Trophoblast cell (in vitro differentiated cells and primary cell): ENCODE results near the gene CAPN9.

Experiments
- DNase-seq, 2 donors: peaks; one replicate each; pipeline ENCODE4 v3.0.0-alpha.2; 2016
- H2AFZ ChIP-seq: 2 replicates; pipeline ENCODE4 v1.6.1; 2013; ENCODE audit warnings: low read length, moderate library complexity, mild to moderate bottlenecking; ENCODE audit not compliant: insufficient read depth, poor library complexity
- H2AK5ac ChIP-seq: 2 replicates; pipeline ENCODE4 v1.6.1; 2013; ENCODE audit warnings: mild to moderate bottlenecking, low read length
- H2BK120ac ChIP-seq: 2 replicates; pipeline ENCODE4 v1.6.1; 2013; ENCODE audit warnings: low read length, mild to moderate bottlenecking, moderate library complexity; ENCODE audit not compliant: insufficient read depth, poor library complexity
- H2BK12ac ChIP-seq: 2 replicates; pipeline ENCODE4 v1.6.1; 2013; ENCODE audit warnings: mild to moderate bottlenecking, low read length, moderate library complexity
- H2BK5ac ChIP-seq: 2 replicates; pipeline ENCODE4 v1.6.1; 2013; ENCODE audit warnings: low read length, low read depth, moderate library complexity, mild to moderate bottlenecking; ENCODE audit not compliant: poor library complexity
- H3K14ac ChIP-seq: 2 replicates; pipeline ENCODE4 v1.6.1; 2013; ENCODE audit warnings: mild to moderate bottlenecking, low read length
- H3K18ac ChIP-seq: 2 replicates; pipeline ENCODE4 v1.6.1; 2013; ENCODE audit warnings: mild to moderate bottlenecking, low read length
- H3K23ac ChIP-seq: 2 replicates; pipeline ENCODE4 v1.6.1; 2013; ENCODE audit warnings: low read length
- H3K27ac ChIP-seq: 2 replicates; pipeline ENCODE4 v1.5.1; 2013; ENCODE audit warnings: low read depth, mild to moderate bottlenecking, inconsistent platforms, low read length, moderate library complexity
- H3K27me3 ChIP-seq: 2 replicates; pipeline ENCODE4 v1.6.1; 2013; ENCODE audit warnings: inconsistent platforms, mild to moderate bottlenecking, low read length, moderate library complexity; ENCODE audit not compliant: insufficient read depth
- H3K36me3 ChIP-seq, 2 experiments: 1 replicate in 1 of 2; 2 replicates in 1 of 2; pipeline ENCODE4 v1.6.1; 2013; ENCODE audit warnings: low read length in 2 of 2, mild to moderate bottlenecking in 2 of 2, moderate library complexity in 1 of 2; ENCODE audit not compliant: insufficient read depth in 2 of 2, control insufficient read depth in 1 of 2
- H3K4ac ChIP-seq: 2 replicates; pipeline ENCODE4 v1.6.1; 2013; ENCODE audit warnings: low read depth, mild to moderate bottlenecking, low read length, moderate library complexity
- H3K4me1 ChIP-seq, 2 experiments: 1 replicate in 1 of 2; 2 replicates in 1 of 2; pipeline ENCODE4 v1.6.1; 2013; ENCODE audit warnings: low read length in 2 of 2, mild to moderate bottlenecking in 2 of 2, moderate library complexity in 1 of 2; ENCODE audit not compliant: insufficient read depth in 2 of 2, control insufficient read depth in 1 of 2
- H3K4me2 ChIP-seq: 2 replicates; pipeline ENCODE4 v1.6.1; 2013; ENCODE audit warnings: inconsistent platforms, mild to moderate bottlenecking, low read length, moderate library complexity
- H3K4me3 ChIP-seq: 2 replicates; pipeline ENCODE4 v1.5.1; 2013; ENCODE audit warnings: mild to moderate bottlenecking, low read depth, low read length, inconsistent platforms
- H3K79me1 ChIP-seq: one replicate; pipeline ENCODE4 v1.6.1; 2013; ENCODE audit warnings: low read length
- H3K79me2 ChIP-seq: 2 replicates; pipeline ENCODE4 v1.6.1; 2013; ENCODE audit warnings: low read length, mild to moderate bottlenecking; ENCODE audit not compliant: control insufficient read depth, insufficient read depth, poor library complexity
- H3K9ac ChIP-seq: 2 replicates; pipeline ENCODE4 v1.6.1; 2013; ENCODE audit warnings: mild to moderate bottlenecking, low read length
- H3K9me3 ChIP-seq: 2 replicates; pipeline ENCODE4 v1.6.1; 2013; ENCODE audit warnings: low read depth, mild to moderate bottlenecking, control low read depth, inconsistent platforms, low read length; ENCODE audit not compliant: insufficient read depth
- H4K12ac ChIP-seq: 2 replicates; pipeline ENCODE4 v1.6.1; 2013; ENCODE audit warnings: low read depth, mild to moderate bottlenecking, low read length, moderate library complexity
- H4K8ac ChIP-seq: 2 replicates; pipeline ENCODE4 v1.6.1; 2013; ENCODE audit warnings: low read depth, mild to moderate bottlenecking, low read length, moderate library complexity
- H4K91ac ChIP-seq: one replicate; pipeline ENCODE4 v1.6.1; 2013; ENCODE audit warnings: low read depth, mild to moderate bottlenecking, low read length, moderate library complexity
- WGBS: extraction: QIAGEN DNeasy Blood & Tissue Kit; methylation state at CpG from one replicate; pipeline ENCODE4 v1.1.7; 2013; ENCODE audit warnings: missing lambda C conversion rate; ENCODE audit not compliant: insufficient read length, insufficient coverage; ENCODE audit errors: extremely low coverage; 5-methylcytosine and 5-hydroxymethylcytosine counted together

The CAPN9 gene

DNA sequence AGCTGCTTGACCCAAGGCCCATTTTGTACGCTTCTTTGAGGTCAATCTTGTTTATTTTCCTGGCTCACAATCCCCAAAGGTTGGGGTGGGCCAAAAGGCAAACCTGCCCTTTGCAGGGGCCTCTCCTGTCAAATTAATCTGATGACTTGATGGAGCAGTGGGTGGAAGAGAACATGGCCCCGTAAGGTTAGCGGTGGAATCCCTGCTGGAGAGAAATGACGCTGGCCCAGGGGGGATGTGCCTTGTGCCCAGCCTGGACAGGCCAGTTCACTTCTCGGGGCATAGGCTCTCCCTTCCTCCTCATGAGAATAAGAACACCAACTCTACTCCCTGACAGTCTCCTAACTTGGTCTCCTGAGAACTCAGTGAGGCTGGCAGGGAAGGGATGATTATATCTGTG, 80.6 kb downstream of the CAPN9 start:
- H3K36me3 ChIP-seq, result no peaks in the 10 kb centered on the region
- H3K23ac ChIP-seq, result no peak overlapping the region
- H3K18ac ChIP-seq, result no peak overlapping the region
- H3K9me3 ChIP-seq, result no peaks in the 10 kb centered on the region
- no peak overlapping the region for H3K9ac ChIP-seq
- peaks cover 4 to 13% of the 10 kb centered on the region in 2 experiments for H3K4me1 ChIP-seq
- H2AK5ac ChIP-seq, result no peak overlapping the region
- no peak overlapping the region for H3K4me3 ChIP-seq
- no peak overlapping the region for H3K27ac ChIP-seq
- no peak overlapping the region for H2BK5ac ChIP-seq
- H3K14ac ChIP-seq, result no peak overlapping the region
- no peak overlapping the region for H3K4me2 ChIP-seq
- no CpG with 5 or more reads among the region's 5 CpGs for WGBS
- no peak overlapping the region for H2AFZ ChIP-seq
- no peak overlapping the region for H4K12ac ChIP-seq
- no peaks in the 10 kb centered on the region for H3K79me1 ChIP-seq
- no peak overlapping the region for H4K8ac ChIP-seq
- no peak for DNase-seq
- no peaks in the 10 kb centered on the region for H3K27me3 ChIP-seq
- no peak overlapping the region for H4K91ac ChIP-seq
- no peaks in the 10 kb centered on the region for H3K79me2 ChIP-seq
- H2BK12ac ChIP-seq, result no peak overlapping the region
- no peak overlapping the region for H2BK120ac ChIP-seq
- no peak overlapping the region for H3K4ac ChIP-seq

- Histone ChIP-seq H3K4me2 (no peak overlapping the region), H2BK12ac (no peak overlapping the region), H3K79me1 (no peaks in the 10 kb centered on the region), H3K4me1 (peaks cover 4 to 13% of the 10 kb centered on the region in 2 experiments), H3K23ac (no peak overlapping the region), H2BK120ac (no peak overlapping the region), H3K27me3 (no peaks in the 10 kb centered on the region), H4K8ac (no peak overlapping the region), H2AFZ (no peak overlapping the region), H4K12ac (no peak overlapping the region), H2BK5ac (no peak overlapping the region), H3K4ac (no peak overlapping the region), H3K9ac (no peak overlapping the region), H3K4me3 (no peak overlapping the region), H3K14ac (no peak overlapping the region), H3K18ac (no peak overlapping the region), H3K9me3 (no peaks in the 10 kb centered on the region), H3K36me3 (no peaks in the 10 kb centered on the region), H3K79me2 (no peaks in the 10 kb centered on the region), H2AK5ac (no peak overlapping the region), H4K91ac (no peak overlapping the region), H3K27ac (no peak overlapping the region)
- no peak for DNase-seq
- no CpG with 5 or more reads among the region's 4 CpGs for WGBS
These were observed 81.2 kb downstream of the CAPN9 start for GRCh38 chr1:230828421-230828820.

GRCh38 chr1:230831771-230832170, 84.6 kb downstream of the CAPN9 start:
- Histone ChIP-seq H2AFZ (no peak overlapping the region), H3K9me3 (no peaks in the 10 kb centered on the region), H2BK120ac (no peak overlapping the region), H4K91ac (no peak overlapping the region), H4K12ac (no peak overlapping the region), H3K18ac (no peak overlapping the region), H3K4ac (no peak overlapping the region), H3K4me3 (no peak overlapping the region), H3K79me1 (no peaks in the 10 kb centered on the region), H3K23ac (no peak overlapping the region), H3K4me2 (peak overlapping the region; percentile 19), H3K79me2 (no peaks in the 10 kb centered on the region), H3K27ac (no peak overlapping the region), H2BK5ac (no peak overlapping the region), H2AK5ac (no peak overlapping the region), H3K9ac (no peak overlapping the region), H3K14ac (no peak overlapping the region), H2BK12ac (no peak overlapping the region), H3K27me3 (no peaks in the 10 kb centered on the region), H3K4me1 (peaks cover 0 to 5% of the 10 kb centered on the region in 2 experiments), H4K8ac (no peak overlapping the region), H3K36me3 (peaks cover 1 to 4% of the 10 kb centered on the region in 2 experiments)
- no CpG with 5 or more reads among the region's 1 CpG for whole genome bisulfite sequencing
- DNase-seq, result no peak

- DNase-seq, result no peak
- Histone ChIP-seq H2AFZ (no peak overlapping the region), H2BK5ac (no peak overlapping the region), H3K18ac (no peak overlapping the region), H3K9ac (no peak overlapping the region), H3K4ac (no peak overlapping the region), H3K4me3 (no peak overlapping the region), H3K27ac (no peak overlapping the region), H4K12ac (no peak overlapping the region), H4K91ac (no peak overlapping the region), H3K4me2 (no peak overlapping the region), H3K36me3 (peaks cover 2 to 7% of the 10 kb centered on the region in 2 experiments), H4K8ac (no peak overlapping the region), H3K14ac (no peak overlapping the region), H3K9me3 (no peaks in the 10 kb centered on the region), H2BK120ac (no peak overlapping the region), H3K23ac (no peak overlapping the region), H2BK12ac (no peak overlapping the region), H3K79me2 (no peaks in the 10 kb centered on the region), H3K4me1 (peaks cover 0 to 5% of the 10 kb centered on the region in 2 experiments), H3K79me1 (no peaks in the 10 kb centered on the region), H2AK5ac (no peak overlapping the region), H3K27me3 (no peaks in the 10 kb centered on the region)
- no CpG with 5 or more reads among the region's 1 CpG for WGBS
These were observed 85.3 kb downstream of the CAPN9 start for GRCh38 chr1:230832476-230832875.
